GM23338 (cell line): ENCODE measurements around the gene CHD9. TPM values are rescaled to one million over a fixed set of nuclear protein-coding genes. Genes with fewer than 3 reads are reported as not detected.

Experiments
- ATAC-seq: fragments of 200-7000 bp; cut with Tn5 transposase; 3 replicates; pipeline ENCODE4 v1.9.1; 2020
- DNase-seq: peaks from one replicate; pipeline ENCODE4 v3.0.0-alpha.2; 2015; ENCODE audit warnings: low spot score
- H2AFZ ChIP-seq: fragments of 200-600 bp; sonication (generic); 2 replicates; pipeline ENCODE4 v1.8.0; 2016; ENCODE audit warnings: antibody characterized with exemption, mild to moderate bottlenecking, moderate library complexity
- H3F3A ChIP-seq: fragments of 200-600 bp; sonication (generic); replicated peaks from 2 replicates; pipeline ENCODE4 v1.8.0; 2017; ENCODE audit warnings: antibody characterized with exemption, mixed run types, low read depth
- H3K27ac ChIP-seq: fragments of 200-600 bp; sonication (generic); 2 replicates; pipeline ENCODE4 v1.6.1; 2016; ENCODE audit warnings: low read depth
- H3K27me3 ChIP-seq: fragments of 200-600 bp; sonication (generic); 2 replicates; pipeline ENCODE4 v1.8.0; 2016; ENCODE audit warnings: mild to moderate bottlenecking, mixed run types, moderate library complexity; ENCODE audit not compliant: insufficient read depth
- H3K36me3 ChIP-seq: fragments of 200-600 bp; sonication (generic); 2 replicates; pipeline ENCODE4 v1.8.0; 2016; ENCODE audit warnings: mild to moderate bottlenecking; ENCODE audit not compliant: insufficient read depth
- H3K4me1 ChIP-seq: fragments of 200-600 bp; sonication (generic); 2 replicates; pipeline ENCODE4 v1.8.0; 2016; ENCODE audit warnings: mild to moderate bottlenecking, moderate library complexity; ENCODE audit not compliant: insufficient read depth
- H3K4me2 ChIP-seq: fragments of 200-600 bp; sonication (generic); 2 replicates; pipeline ENCODE4 v1.7.1; 2017; ENCODE audit warnings: mixed run types
- H3K4me3 ChIP-seq: fragments of 200-600 bp; sonication (generic); 2 replicates; pipeline ENCODE4 v1.6.1; 2016; ENCODE audit warnings: mixed run types
- H3K79me2 ChIP-seq: fragments of 200-600 bp; sonication (generic); replicated peaks from 2 replicates; pipeline ENCODE4 v1.8.0; 2017; ENCODE audit warnings: mild to moderate bottlenecking; ENCODE audit not compliant: insufficient read depth
- H3K9me2 ChIP-seq: fragments of 200-600 bp; sonication (generic); 2 replicates; pipeline ENCODE4 v1.8.0; 2017; ENCODE audit not compliant: insufficient read depth
- H4K20me1 ChIP-seq: fragments of 200-600 bp; sonication (generic); replicated peaks from 2 replicates; pipeline ENCODE4 v1.8.0; 2017; ENCODE audit warnings: mild to moderate bottlenecking; ENCODE audit not compliant: insufficient read depth
- H3K27ac Mint-ChIP-seq: 2 replicates; pipeline ENCODE4 v1.8.0; 2020; ENCODE audit warnings: inconsistent platforms, mild to moderate bottlenecking, moderate library complexity, mixed read lengths
- H3K27me3 Mint-ChIP-seq: 3 replicates; pipeline ENCODE4 v1.8.0; 2022; ENCODE audit warnings: low read depth, mild to moderate bottlenecking, moderate library complexity, mixed read lengths, inconsistent platforms; ENCODE audit not compliant: insufficient read depth, poor library complexity
- H3K36me3 Mint-ChIP-seq: 3 replicates; pipeline ENCODE4 v1.8.0; 2021; ENCODE audit warnings: low read depth, mild to moderate bottlenecking, inconsistent platforms, moderate library complexity, mixed read lengths
- H3K4me1 Mint-ChIP-seq: 3 replicates; pipeline ENCODE4 v1.8.0; 2020; ENCODE audit warnings: mild to moderate bottlenecking, inconsistent platforms, mixed read lengths
- H3K4me3 Mint-ChIP-seq: 3 replicates; pipeline ENCODE4 v1.8.0; 2021; ENCODE audit warnings: moderate library complexity, mild to moderate bottlenecking, inconsistent platforms, mixed read lengths
- H3K9me3 Mint-ChIP-seq: 3 replicates; pipeline ENCODE4 v1.8.0; 2020; ENCODE audit warnings: moderate library complexity, mild to moderate bottlenecking, inconsistent platforms, mixed read lengths
- CREB1 ChIP-seq: fragments of 250-450 bp; sonication (Bioruptor Pico); IDR thresholded peaks from 2 replicates; pipeline ENCODE4 v1.5.0; 2020; ENCODE audit warnings: low read depth, mild to moderate bottlenecking, moderate library complexity
- CTCF ChIP-seq, 2 experiments: fragments of 200-600 bp in 1 of 2; sonication (generic) in 1 of 2; conservative IDR thresholded peaks; 2 replicates each; pipeline versions ENCODE4 v1.5.1 to v1.6.1; 2016 to 2017; ENCODE audit warnings: antibody characterized with exemption in 2 of 2, low read depth in 2 of 2, mild to moderate bottlenecking in 2 of 2, moderate library complexity in 1 of 2
- ETS1 ChIP-seq: IDR thresholded peaks from 2 replicates; pipeline ENCODE4 v1.6.1; 2016; ENCODE audit warnings: antibody characterized with exemption
- EZH2 ChIP-seq: fragments of 200-600 bp; sonication (generic); IDR thresholded peaks from one replicate; pipeline ENCODE4 v1.8.0; 2017; ENCODE audit warnings: antibody characterized with exemption, mild to moderate bottlenecking, low read depth; ENCODE audit not compliant: unreplicated experiment
- EZH2phosphoT487 ChIP-seq: fragments of 200-600 bp; sonication (generic); IDR thresholded peaks from one replicate; pipeline ENCODE4 v1.8.1; 2018; ENCODE audit warnings: antibody characterized with exemption; ENCODE audit not compliant: unreplicated experiment
- JUNB ChIP-seq: IDR thresholded peaks from one replicate; pipeline ENCODE4 v1.6.1; 2016; ENCODE audit warnings: antibody characterized with exemption; ENCODE audit not compliant: unreplicated experiment
- NANOG ChIP-seq: IDR thresholded peaks from 2 replicates; pipeline ENCODE4 v1.6.1; 2016; ENCODE audit warnings: antibody characterized with exemption, borderline replicate concordance
- POLR2AphosphoS5 ChIP-seq: IDR thresholded peaks from 2 replicates; pipeline ENCODE4 v1.6.1; 2016; ENCODE audit warnings: antibody characterized with exemption, low read depth
- REST ChIP-seq: IDR thresholded peaks from one replicate; pipeline ENCODE4 v1.6.1; 2018; ENCODE audit warnings: antibody characterized with exemption; ENCODE audit not compliant: unreplicated experiment
- STAT1 ChIP-seq: IDR thresholded peaks from one replicate; pipeline ENCODE4 v1.6.1; 2016; ENCODE audit warnings: antibody characterized with exemption; ENCODE audit not compliant: unreplicated experiment
- ZNF114 ChIP-seq: fragments of 250-450 bp; sonication (Bioruptor Pico); IDR thresholded peaks from 2 replicates; pipeline ENCODE4 v1.5.0; 2020; ENCODE audit warnings: mild to moderate bottlenecking, moderate library complexity
- ZNF331 ChIP-seq: fragments of 250-450 bp; sonication (Bioruptor Pico); IDR thresholded peaks from 2 replicates; pipeline ENCODE4 v1.5.0; 2020; ENCODE audit warnings: low read depth, mild to moderate bottlenecking, moderate library complexity
- ZNF462 ChIP-seq: fragments of 250-450 bp; sonication (Bioruptor Pico); IDR thresholded peaks from 2 replicates; pipeline ENCODE4 v1.5.0; 2020; ENCODE audit warnings: mild to moderate bottlenecking, moderate library complexity
- polyA plus RNA-seq: library from polyadenylated mRNA; unstranded; fragments of >200 nt; fragmentation: Nextera tagmentation; extraction: Ambion mirVana; gene quantifications from 2 replicates; pipeline ENCODE4 v1.2.1, GENCODE V29; 2016
- total RNA-seq: library from RNA; depleted of rRNA; stranded (reverse); fragments of >200 nt; shearing (Covaris generic); gene quantifications from 2 replicates; pipeline ENCODE4 v1.2.3, GENCODE V29; 2014

Gene CHD9
- total and polyA plus RNA-seq, 2 experiments from 2014 or later: 18.8 to 46.6 TPM

- no peaks in the 10 kb centered on the region for H4K20me1 ChIP-seq
- no peaks in the 10 kb centered on the region for H3K27me3 ChIP-seq
- Mint-ChIP-seq H3K27ac (no peak overlapping the region), H3K36me3 (peaks cover 70% of the 10 kb centered on the region), H3K9me3 (no peaks in the 10 kb centered on the region), H3K4me3 (no peak overlapping the region), H3K4me1 (no peaks in the 10 kb centered on the region), H3K27me3 (no peaks in the 10 kb centered on the region)
- no peaks in the 10 kb centered on the region for H3K9me2 ChIP-seq
- TF ChIP-seq REST (no peak), STAT1 (no peak), ZNF331 (CRISPR knock-in tag) (no peak), ZNF462 (no peak), EZH2 (no peak), NANOG (no peak), POLR2AphosphoS5 (no peak), JUNB (no peak), CTCF (conservative IDR thresholded peaks at IDR 0.05; ENCODE audit: low read depth in 2 of 2) (no peak), ZNF114 (no peak), EZH2phosphoT487 (no peak), ETS1 (no peak), CREB1 (CRISPR knock-in tag) (no peak)
- H3K27ac ChIP-seq: no peak overlapping the region
- H3K4me3 ChIP-seq: no peak overlapping the region
- H3K79me2 ChIP-seq: no peaks in the 10 kb centered on the region
- peaks cover 4% of the 10 kb centered on the region; the same call in 1 of the 2 replicates for H3K36me3 ChIP-seq
- DNase-seq (no peak), ATAC-seq (no peak)
- H3K4me1 ChIP-seq: no peaks in the 10 kb centered on the region
- no peaks in the 10 kb centered on the region for H3F3A ChIP-seq
- H2AFZ ChIP-seq: no peak overlapping the region
- H3K4me2 ChIP-seq: no peak overlapping the region
These were observed 180.0 kb downstream of the CHD9 start for GRCh38 chr16:53234836-53235235.
